IPS-NIHi11 (cell line): ENCODE results near the gene SOX10.
A peak's percentile ranks its signal among the peaks of the same experiment; 100 is the strongest.

Experiments
- DNase-seq: peaks from one replicate; pipeline ENCODE4 v3.0.0; 2012; ENCODE audit warnings: mixed read lengths, low spot score

Gene SOX10

GRCh38 chr22:37930270-37930951 lies 53.9 kb downstream of the SOX10 start:
- DNase-seq, result peak; percentile 69

- DNase-seq, result no peak
Observed at GRCh38 chr22:37929390-37929789, 55.0 kb downstream of the SOX10 start.

- no peak for DNase-seq
Observed at GRCh38 chr22:37927637-37927936, 56.8 kb downstream of the SOX10 start.

- DNase-seq, result no peak
Observed at GRCh38 chr22:37926771-37927636, 57.4 kb downstream of the SOX10 start.

GRCh38 chr22:37926358-37926757 lies 58.0 kb downstream of the SOX10 start:
- no peak for DNase-seq

- no peak for DNase-seq
Observed at GRCh38 chr22:37925767-37926166, 58.6 kb downstream of the SOX10 start.

- no peak for DNase-seq
Observed at GRCh38 chr22:37925330-37925729, 59.0 kb downstream of the SOX10 start.

GRCh38 chr22:37924386-37925065 lies 59.8 kb downstream of the SOX10 start:
- no peak for DNase-seq

GRCh38 chr22:37923927-37924326 lies 60.4 kb downstream of the SOX10 start:
- no peak for DNase-seq
